Esophagus mucosa (tissue), 1 donor: ENCODE results near the gene CRACDL. TPM values are rescaled to one million over a fixed set of nuclear protein-coding genes. Genes with fewer than 3 reads are reported as not detected.

Experiments
- ATAC-seq: fragments of 200-7000 bp; cut with Tn5 transposase; one replicate; pipeline ENCODE4 v1.9.1; 2020
- total RNA-seq: library from RNA; stranded (reverse); gene quantifications from one replicate; pipeline ENCODE4 v1.2.4, GENCODE V29; 2023
- donor health status: DM: yes; HTN: yes; CAD: no.

Gene CRACDL
- total RNA-seq, 1 donor from 2014 or later: 6.6 TPM

DNA sequence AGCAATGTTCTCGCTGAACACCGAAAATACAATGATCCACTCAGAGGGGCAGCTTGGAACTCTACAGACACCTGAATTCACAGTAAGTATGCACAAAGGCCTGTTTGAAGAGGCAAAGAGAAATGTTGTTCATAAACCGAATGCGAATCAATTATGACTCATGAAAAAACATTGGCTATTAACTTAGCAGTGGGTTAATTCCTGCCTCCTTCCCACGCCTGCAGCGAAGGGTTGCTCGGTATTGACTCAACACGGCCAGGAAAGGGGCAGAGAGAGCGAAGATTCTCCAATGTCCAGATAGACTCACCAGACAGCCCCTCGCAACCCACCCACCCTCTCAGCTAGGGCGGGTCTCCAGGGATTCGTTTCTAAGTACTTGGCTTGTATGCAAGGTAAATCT, 9.4 kb downstream of the CRACDL start:
- ATAC-seq: peak; percentile 53

DNA sequence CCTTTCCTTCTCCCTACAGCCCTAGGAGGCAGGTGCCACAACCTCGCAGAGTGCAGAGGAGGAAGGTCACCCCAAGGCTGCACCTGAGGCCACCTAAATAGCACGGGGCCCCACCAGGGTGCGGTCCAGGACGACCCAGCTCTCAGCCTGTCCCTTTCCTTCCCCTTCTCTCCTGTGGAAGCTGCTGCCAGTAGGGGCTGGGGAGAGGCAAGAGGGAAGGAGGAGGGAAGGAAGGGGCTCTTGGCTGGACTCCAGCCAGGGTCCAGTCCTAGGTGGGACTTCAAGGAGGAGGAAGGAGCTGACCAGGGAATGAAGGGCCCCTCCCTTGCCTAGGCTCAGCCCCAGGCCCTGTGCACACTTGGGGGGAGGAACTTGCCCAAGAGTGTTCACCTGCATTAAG, 11.1 kb downstream of the CRACDL start:
- no peak for ATAC-seq

DNA sequence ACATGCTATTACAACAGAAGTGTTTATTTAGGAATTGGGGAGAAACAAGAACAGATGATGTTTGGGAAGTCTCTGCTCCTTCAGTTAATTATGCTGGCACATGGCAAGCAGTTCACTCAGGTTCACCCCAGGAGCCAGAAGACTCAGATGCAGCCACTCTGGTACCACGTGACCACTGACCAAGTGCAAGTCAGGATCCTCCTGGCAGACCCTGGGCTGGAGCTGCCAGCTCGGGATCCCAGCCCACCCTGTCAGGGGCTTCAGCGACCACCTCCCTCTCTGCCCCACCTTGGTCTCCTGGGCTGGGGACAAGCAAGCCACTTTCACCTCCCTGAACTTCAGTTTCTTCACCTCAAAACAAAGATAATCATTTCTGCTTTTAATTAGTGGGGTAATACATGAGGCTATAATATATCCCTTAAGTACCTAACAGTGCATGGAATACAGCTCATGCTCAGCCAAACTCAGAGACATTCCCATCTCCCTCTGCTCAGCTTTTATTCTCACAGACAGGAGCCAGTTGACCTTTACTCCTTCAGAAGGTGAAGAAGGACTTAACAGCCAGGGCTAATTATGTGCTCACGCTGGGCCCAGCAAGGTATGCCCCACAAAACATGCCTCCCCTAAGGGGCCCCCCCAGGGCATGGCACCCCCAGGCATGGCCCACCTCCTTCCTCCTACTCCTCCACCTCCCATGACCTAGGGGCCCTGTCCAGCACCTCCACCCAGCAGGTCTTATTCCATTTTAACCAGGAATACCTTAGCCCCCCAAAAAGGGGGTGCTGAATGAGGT, 11.8 kb downstream of the CRACDL start:
- no peak for ATAC-seq

DNA sequence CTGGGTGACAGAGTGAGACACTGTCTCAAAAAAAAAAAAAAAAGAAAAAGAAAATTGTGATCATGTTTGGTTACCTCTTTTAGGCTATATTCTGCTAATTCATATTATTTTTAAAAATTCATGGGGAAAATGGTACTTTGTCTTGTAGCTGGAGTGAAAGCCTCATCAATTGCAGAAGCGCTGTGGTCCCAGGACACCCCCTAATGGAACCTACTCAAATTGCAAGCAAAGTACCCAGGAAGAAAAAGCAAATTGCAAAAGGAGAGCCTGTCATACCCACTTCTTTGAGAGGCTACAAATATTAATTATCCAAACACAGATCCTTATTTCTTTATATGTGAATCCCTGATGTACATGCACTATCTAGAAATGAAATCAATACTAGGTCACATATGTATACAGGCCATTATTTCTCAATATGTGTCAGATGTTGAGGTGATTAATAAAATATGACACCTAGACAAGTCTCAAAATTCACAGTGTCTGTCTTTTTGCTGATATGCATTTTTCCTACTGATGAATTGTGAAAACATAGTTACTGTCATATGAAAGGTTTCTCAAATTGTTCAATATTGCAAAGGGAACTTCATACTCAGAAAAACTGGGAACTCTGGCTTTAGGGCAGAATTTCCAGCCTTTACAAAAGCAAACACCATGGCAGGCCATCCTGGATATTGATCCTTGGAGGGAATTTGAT, 12.6 kb downstream of the CRACDL start:
- no peak for ATAC-seq

DNA sequence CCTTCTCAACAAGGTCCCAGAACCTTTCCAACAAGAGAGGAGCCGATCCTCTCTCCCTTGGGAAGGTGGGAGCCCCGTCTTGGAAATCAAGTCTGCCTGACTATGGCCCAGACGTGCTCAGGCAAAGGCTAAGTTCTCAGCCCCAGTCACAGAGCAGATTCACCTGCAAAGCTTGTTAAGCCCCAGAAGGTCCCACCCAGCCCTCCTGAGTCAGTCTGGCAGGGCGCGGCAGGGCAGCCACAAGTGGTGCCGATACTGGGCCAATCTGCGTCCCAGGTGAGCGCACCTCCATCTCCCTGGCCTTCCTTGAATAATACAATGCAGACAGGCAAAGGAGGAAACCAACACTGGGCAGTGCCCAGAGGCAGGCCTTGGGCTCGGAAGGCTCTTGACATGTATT, 15.0 kb downstream of the CRACDL start:
- ATAC-seq: peak; percentile 97

DNA sequence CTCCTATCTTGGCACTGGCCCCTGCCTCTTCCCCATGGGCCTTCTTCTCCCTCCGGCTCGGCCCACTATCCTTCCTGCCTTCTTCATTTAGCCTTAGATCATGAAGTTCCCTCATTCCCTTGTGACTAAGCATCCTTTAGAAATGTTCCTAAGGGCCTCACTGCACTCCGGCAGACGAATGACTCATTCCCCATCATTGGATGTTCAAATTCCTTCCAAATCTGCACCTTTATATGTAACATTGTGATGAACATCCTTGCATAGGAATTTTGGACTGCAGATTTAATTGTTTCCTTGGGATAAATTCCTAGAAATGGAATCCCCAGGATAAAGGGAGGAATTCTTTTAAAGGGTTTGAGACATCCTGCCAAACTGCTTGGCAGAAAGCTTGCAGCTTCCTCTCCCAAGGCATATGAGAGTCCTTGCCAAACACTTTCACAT, 19.0 kb downstream of the CRACDL start:
- ATAC-seq: no peak

DNA sequence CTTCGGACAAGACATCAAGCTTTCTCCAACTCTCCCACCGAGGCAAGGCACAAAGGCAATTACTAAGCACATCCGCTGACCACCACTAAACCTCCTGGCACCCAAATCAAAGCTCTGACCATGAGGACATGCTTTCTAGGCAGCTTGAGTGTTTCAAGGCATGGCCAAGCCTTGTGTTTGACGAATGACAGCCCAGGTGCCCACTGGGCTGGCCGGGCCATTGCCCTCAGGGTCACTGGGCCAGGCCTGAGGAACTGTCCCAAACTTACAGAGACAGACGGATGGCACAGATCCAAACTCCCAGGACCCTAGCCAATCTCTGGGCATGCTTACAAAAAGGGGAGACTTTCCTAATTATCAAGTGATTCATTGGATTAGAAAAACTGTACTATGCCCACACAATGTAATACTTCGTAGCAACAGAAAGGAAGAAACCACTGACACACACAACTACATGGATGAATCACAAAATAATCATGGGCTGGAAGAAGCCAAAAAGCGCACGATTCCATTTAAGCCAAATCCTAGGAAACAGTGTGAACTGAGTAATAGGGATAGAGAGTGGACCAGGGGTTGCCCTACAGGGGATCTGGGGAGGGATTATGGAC, 20.2 kb downstream of the CRACDL start:
- peak; percentile 26 for ATAC-seq

DNA sequence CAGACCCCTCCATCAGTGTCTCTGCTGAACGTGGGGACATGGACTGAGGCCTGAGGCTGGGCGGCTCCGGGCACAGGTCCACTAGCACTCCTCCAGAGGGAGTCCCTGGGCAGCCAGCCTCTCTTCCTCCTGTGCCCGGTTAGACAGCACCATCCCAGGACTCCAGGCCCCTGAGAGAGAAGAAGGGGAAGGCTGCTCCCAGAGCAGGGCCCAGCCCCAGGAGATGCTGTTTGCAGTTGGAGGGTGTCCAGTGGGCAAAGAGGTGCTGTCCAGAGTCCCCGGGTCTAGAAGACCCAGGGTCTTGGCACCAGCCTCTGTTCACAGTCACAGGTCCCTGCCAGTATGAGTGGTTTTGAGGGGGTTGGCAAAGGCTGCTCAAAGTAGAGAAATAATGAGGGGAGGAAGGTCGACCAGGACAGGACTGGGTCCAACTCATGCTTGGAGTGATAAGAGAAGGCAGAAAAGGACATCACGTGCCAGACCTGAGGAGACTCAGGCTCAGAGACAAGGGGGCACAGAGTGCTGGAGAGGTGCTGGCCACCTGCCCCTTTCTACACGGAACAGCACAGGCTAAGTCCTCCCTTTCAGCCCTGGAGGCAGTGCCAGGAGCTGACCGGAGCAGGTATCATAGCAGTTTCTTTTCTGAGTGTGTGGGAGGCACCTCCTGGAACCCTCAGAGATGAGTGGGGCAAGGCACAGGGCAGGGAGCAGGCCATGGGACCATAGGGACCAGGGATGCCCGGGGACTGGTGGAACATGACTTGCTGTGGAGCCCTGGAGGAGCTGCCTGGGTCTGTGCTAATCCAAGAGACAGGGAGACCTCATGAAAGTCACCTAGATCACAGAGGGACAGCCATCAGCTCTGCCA, 21.1 kb downstream of the CRACDL start:
- ATAC-seq: no peak

DNA sequence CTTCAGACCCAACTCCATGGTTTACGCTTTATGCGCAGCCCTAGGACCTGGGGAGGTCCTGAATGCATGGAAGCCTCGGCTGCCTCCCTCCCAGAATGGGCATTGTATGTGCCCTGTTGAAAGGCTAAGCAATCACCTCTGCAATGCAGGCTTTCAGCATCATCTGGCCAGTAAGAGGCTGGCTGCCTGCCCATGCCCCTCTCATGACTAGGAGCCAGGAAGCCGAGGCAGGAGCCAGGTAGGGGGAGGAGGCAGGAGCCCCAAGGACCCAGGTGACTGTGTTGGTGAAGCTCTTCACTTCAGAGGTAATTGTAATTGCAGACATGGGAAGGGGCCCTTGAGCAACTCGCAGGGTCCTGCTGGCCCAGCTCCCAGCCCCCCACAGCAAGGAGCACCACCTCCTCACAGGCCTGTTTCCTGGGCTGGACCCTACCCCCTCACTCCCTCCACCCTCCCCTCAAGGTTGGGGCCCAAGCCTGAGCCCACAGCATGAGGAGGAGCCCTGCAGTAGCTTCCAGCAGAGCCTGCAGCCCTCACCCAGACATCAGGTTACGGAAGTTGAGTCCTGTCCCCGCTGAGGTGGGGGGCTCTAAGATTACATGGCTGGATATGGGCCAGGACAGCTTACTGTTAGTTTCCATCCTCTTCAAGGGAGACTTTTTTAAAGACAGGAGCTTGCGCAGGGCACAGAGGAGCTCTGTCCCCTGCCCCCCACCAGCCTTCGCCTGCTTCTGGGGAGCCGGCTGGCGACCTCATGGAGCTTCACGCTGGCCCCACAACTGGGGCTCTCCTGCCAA, 21.9 kb downstream of the CRACDL start:
- ATAC-seq: no peak

DNA sequence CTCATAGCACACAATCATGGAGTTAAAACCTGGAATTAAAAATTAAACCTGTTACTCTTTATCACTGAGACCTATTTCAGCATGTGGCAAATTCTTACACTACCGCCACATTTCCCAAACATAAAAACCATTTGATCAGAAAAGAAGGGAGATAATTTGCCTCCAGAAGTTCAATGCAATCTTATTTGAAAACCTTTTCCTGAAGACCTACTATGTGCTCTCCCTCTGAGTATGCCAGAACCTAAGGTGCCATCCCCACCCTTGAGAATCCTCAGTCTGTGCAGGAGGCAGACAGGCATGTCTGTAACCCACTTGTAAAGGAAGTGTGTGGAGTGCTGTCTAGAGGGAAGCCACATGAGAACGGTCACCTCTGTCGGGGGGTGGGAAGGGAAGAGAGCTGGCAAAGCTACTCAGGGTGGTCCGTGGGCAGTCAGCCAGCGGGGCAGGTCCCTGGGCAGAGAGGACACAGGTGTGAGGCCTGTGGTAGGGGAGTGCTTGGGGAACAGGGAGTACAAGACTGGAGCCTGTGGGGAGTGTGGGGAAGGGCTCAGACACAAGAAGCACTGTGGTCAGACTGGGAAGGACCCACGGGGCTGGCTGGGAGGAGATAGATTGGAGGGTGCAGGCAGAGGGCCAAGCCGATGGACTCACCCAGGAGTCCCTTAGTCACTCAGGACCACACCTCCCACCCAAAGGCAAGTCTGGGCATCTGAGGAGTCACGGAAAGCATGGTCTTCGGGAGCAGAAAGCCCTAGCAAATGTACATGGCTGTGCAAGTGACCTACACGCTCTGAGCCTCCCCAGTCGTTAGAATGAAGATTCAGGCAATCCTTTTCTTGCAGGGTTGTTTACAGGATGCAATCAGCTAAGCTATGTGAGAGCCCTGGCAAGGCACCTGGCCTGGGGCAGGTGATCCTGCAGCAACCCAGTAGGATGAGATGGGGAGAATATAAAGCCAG, 22.8 kb downstream of the CRACDL start:
- ATAC-seq: peak; percentile 53

DNA sequence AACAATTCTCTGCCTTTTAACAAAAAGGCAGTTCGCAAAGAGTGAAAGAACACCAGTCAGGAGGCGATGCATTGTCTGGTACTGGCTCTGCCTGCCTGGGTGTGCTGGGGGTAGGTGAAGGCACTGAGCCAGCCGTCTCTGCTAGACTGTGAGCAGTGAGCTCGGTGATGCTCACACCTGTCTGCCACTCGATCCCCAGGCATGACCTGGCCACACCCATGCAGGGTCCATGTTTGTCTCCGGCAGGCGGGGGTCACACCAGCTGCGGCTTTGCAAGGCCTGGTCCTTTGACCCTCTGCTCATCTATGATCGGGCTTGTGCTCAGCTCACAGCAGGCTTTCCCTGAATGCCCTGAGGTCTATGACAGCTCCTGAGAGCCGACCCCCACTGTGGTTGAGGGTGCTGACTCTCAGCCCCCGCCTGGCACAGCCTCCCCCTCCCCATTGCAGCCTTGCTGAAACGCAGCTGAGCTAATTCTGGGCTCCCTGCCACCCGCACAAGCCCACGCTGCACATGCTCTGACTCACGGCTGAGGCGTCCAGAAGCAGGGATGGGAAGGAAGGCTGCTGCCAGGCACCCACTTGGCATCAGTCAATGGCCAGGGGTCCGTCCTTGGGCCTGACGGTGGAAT, 23.7 kb downstream of the CRACDL start:
- peak; percentile 68 for ATAC-seq

DNA sequence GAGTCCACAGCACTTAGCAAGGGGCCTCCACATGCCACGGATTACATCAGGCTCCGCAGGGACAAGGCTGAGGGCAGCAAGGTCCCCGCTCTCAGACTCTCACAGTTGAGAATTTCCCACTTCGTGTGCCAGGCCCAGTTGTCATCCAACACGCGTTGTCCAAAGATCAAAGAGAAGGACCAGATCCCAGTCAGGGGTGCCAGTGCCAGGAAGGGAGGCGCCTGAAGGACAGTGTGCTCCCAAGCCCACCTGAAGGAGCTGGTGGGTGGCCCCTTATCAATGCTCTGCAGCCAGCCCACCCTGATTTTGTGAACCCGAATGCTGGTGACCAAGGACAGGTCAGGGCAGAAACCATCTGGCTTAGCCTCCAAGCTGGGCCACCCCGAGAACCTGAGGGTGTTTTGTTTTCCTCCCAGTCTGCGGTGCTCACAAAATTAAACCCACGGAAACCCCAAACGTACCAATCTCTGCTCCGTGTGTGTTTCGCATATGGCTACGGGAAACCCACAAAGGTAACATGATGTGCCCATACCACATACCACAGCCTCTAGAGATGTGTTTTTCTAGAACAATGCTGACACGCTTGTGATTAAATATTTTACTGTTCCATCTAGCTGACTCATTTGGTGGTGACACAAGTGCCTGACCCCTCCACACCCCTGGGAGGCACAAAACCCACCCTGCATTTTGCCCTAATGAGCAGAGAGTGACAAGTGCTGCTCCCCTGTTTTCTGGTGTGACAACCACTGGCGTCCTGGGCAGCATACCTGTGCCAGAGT, 24.5 kb downstream of the CRACDL start:
- peak; percentile 38 for ATAC-seq

DNA sequence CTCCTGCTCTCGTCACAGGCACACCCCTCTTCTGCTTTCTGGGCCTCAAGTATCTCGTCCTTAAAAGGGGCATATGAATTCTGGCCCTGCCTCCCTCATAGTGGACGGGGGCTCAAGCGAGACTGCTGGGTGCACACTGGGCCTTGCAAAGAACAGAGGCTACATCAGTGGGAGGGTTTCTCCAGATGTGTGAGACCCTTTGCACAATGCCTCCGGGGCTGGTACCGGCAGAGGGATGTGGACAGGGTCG, 25.0 kb downstream of the CRACDL start:
- ATAC-seq: no peak

DNA sequence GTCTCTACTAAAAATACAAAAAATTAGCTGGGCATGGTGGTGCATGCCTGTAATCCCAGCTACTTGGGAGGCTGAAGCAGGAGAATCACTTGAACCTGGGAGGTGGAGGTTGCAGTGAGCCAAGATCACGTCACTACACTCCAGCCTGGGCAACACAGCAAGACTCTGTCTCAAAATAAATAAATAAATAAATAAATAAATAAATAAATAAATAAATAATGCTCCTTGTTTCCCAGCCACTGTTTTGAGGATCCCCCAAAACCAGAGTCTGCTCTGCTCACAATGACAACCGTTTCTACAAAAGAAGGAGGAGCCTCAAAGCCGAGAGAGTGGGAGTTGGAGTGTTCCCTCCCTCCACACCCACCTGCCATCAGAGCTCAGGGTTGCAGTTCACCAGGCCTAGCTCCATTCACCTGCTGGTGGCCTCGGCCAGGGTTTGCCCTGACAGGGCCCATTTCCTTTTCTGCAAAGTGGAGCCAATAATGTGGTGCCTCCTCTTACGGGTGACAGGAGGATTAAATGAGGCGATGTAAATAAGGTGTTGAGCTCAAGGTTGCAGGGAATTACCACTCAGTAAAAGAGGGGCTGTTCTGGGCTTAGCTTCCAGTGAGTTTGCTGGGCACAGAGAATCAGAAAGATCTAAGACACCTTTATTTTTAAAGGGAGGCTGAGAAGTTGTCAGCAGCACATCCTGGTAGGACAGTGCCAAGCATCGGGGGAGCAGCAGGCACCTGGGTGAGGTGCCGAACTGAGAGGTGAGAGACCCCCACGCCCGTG, 25.5 kb downstream of the CRACDL start:
- no peak for ATAC-seq

DNA sequence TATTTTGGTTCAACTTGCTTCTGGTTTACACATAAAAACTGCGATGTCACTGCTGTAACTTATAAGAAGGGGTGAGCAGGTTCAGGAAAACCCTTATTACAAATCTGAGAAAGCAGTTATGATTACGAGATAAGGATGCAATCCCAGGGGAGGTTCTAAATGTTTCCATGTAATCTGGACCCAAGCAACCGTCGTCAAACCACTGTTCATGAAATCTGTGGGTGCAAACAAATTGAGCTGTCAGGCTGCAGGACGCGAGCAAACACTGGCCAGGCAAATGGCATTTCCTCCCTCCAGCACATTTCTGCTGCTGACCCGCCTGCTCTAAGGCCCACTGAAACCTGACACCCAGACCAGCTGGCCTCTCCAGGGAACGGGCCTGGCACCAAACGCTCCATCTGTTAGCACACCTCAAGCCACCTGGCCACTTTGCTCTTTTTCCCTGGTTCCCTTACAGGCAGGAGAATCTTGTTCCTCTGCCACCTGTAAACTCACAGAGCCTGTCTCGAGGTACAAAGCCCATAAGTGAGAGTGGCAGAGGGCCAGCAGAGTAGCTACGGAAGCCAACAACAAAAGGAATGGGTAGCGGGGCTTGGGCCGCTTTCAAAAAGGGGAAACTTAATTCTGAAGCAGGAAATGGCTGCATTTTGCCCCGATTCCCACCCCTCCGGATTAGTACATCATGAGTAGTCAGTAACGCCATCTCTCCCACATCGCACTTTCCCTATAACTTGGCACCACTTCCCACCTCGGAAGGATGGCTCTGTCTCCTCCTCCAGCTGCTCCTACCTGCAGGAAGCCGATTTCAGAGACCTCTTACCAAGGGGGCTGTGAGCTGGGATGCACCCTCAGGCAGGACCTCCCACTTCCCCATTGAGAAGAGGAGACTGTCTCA, 26.5 kb downstream of the CRACDL start:
- ATAC-seq: peak; percentile 24

DNA sequence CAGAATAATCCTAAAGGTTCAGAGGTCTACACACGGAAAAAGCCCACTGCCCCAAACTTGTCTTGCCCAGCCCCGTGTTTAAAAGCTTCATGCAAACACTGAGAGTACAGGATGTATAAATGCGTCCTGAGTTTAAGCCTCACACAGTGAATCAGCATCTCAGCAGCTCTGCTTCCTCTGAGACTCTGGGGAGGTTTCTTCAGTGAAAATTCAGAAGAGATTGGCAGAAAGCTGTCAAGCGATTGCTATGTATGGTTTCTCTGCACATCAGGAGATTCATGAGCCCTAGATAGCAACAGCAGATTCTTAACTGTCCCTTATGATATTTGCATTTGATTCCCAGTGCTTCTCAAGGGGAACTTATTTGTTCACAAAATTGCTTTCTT, 27.1 kb downstream of the CRACDL start:
- ATAC-seq: no peak
